HepG2 (cell line): ENCODE data around the gene CDK10. TPM values are rescaled to one million over a fixed set of nuclear protein-coding genes. Genes with fewer than 3 reads are reported as not detected.
A peak's percentile ranks its signal among the peaks of the same experiment; 100 is the strongest.

Source experiments
- ATF7 ChIP-seq, 2 experiments: fragments of 450-650 bp in 1 of 2; sonication (generic) in 1 of 2; formaldehyde crosslinking in 1 of 2; IDR thresholded peaks; 2 replicates each; pipeline versions ENCODE4 v1.4.0 to v1.6.1; 2016 to 2020; ENCODE audit warnings: antibody characterized with exemption in 1 of 2, mild to moderate bottlenecking in 1 of 2, missing genetic modification reagents in 1 of 2
- BRCA1 ChIP-seq: sonication (generic); formaldehyde crosslinking; IDR thresholded peaks from 2 replicates; pipeline ENCODE4 v1.4.0; 2020; ENCODE audit warnings: missing genetic modification reagents
- POLR2A ChIP-seq, 2 experiments: IDR thresholded peaks; 2 replicates each; pipeline ENCODE4 v1.6.1; 2011; ENCODE audit warnings: low read depth in 2 of 2, low read length in 2 of 2, mild to moderate bottlenecking in 1 of 2, moderate library complexity in 1 of 2; ENCODE audit not compliant: insufficient read depth in 1 of 2
- RFXAP ChIP-seq: sonication (generic); formaldehyde crosslinking; IDR thresholded peaks from 2 replicates; pipeline ENCODE4 v1.4.0; 2020; ENCODE audit warnings: missing genetic modification reagents, borderline replicate concordance
- SAP130 ChIP-seq: IDR thresholded peaks from 2 replicates; pipeline ENCODE4 v1.6.1; 2016; ENCODE audit warnings: low read depth
- ZMYM2 ChIP-seq: sonication (generic); formaldehyde crosslinking; IDR thresholded peaks from 2 replicates; pipeline ENCODE4 v1.8.0; 2022; ENCODE audit warnings: mild to moderate bottlenecking, missing genetic modification reagents
- ZNF136 ChIP-seq: sonication (generic); formaldehyde crosslinking; IDR thresholded peaks from 2 replicates; pipeline ENCODE4 v1.8.1; 2022; ENCODE audit warnings: low read depth, mild to moderate bottlenecking, moderate library complexity, missing genetic modification reagents
- ZNF446 ChIP-seq: sonication (generic); formaldehyde crosslinking; IDR thresholded peaks from 2 replicates; pipeline ENCODE4 v1.5.0; 2020; ENCODE audit warnings: mild to moderate bottlenecking, missing genetic modification reagents
- polyA plus RNA-seq, 8 experiments: library from polyadenylated mRNA; depleted of rRNA in 3 of 8; stranded (reverse) in 7 of 8; unstranded in 1 of 8; fragments of >200 nt; fragmentation: Illumina TruSeq in 4 of 8; extraction: Trizol in 4 of 8; gene quantifications; 2 replicates each; pipeline versions ENCODE4 v1.2.1 to v1.2.3, GENCODE V29; 2011 to 2016; ENCODE audit warnings: low read depth in 4 of 8, missing spikeins in 1 of 8, mixed read lengths in 1 of 8; ENCODE audit not compliant: insufficient read depth in 1 of 8
- total RNA-seq, 5 experiments: library from RNA; depleted of rRNA; stranded (reverse); fragments of >200 nt; fragmentation: Illumina TruSeq; extraction: Trizol; gene quantifications; 2 replicates each; pipeline ENCODE4 v1.2.3, GENCODE V29; 2016; ENCODE audit warnings: low read depth in 1 of 5
- TF ChIP-seq, protein P1 (sequence below): sonication (generic); formaldehyde crosslinking; IDR thresholded peaks from 2 replicates; pipeline ENCODE4 v1.4.0; 2020; ENCODE audit warnings: mild to moderate bottlenecking, missing genetic modification reagents
- TF ChIP-seq, protein P2 (sequence below): sonication (generic); formaldehyde crosslinking; IDR thresholded peaks from 2 replicates; pipeline ENCODE4 v1.5.0; 2020; ENCODE audit warnings: mild to moderate bottlenecking, low read depth, missing genetic modification reagents, borderline replicate concordance

Gene CDK10
- total and polyA plus RNA-seq, 2 of the 13 experiments (the other 11 are each of a cell fraction or from before 2014, with no cell fraction given), result 2.5 to 3.9 TPM

DNA sequence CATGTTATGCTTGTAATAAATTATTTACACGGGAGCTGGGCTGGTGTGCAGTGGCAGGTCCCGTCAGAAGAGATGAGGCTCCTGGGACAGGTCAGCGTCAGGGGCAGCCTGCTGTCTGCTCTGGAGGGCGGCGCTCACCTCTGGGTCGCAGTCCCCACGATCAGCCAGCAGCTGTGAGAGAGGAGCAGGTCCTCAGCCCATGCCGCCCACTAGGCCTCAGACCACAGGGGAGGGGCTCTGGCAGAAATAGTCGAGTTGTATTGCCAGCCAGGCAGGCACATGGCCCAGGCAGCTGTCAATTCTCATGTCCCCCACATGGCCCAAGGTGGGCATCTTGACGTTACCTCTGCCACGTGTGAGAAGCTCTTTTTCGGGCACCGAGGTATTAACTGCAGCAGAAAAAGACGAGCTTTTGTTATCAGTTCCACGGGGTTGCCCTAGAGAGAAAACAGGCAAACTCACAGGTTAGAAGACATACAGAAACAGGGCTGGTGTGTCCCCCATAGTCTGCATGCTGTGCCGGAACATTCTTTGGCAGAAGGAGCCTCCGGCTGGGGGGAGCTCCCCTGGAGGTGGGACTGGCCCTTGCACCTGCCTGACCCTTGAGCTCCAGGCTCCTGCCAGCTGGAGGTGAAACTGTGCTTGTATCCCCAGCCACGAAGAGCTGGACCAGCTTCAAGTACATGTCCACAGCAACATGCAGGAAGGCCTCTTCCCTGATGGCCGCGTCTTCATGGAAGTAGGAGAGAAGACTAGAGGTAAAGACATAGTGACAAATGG, 52.2 kb downstream of the CDK10 start (continued):
- TF ChIP-seq, protein P1, sequence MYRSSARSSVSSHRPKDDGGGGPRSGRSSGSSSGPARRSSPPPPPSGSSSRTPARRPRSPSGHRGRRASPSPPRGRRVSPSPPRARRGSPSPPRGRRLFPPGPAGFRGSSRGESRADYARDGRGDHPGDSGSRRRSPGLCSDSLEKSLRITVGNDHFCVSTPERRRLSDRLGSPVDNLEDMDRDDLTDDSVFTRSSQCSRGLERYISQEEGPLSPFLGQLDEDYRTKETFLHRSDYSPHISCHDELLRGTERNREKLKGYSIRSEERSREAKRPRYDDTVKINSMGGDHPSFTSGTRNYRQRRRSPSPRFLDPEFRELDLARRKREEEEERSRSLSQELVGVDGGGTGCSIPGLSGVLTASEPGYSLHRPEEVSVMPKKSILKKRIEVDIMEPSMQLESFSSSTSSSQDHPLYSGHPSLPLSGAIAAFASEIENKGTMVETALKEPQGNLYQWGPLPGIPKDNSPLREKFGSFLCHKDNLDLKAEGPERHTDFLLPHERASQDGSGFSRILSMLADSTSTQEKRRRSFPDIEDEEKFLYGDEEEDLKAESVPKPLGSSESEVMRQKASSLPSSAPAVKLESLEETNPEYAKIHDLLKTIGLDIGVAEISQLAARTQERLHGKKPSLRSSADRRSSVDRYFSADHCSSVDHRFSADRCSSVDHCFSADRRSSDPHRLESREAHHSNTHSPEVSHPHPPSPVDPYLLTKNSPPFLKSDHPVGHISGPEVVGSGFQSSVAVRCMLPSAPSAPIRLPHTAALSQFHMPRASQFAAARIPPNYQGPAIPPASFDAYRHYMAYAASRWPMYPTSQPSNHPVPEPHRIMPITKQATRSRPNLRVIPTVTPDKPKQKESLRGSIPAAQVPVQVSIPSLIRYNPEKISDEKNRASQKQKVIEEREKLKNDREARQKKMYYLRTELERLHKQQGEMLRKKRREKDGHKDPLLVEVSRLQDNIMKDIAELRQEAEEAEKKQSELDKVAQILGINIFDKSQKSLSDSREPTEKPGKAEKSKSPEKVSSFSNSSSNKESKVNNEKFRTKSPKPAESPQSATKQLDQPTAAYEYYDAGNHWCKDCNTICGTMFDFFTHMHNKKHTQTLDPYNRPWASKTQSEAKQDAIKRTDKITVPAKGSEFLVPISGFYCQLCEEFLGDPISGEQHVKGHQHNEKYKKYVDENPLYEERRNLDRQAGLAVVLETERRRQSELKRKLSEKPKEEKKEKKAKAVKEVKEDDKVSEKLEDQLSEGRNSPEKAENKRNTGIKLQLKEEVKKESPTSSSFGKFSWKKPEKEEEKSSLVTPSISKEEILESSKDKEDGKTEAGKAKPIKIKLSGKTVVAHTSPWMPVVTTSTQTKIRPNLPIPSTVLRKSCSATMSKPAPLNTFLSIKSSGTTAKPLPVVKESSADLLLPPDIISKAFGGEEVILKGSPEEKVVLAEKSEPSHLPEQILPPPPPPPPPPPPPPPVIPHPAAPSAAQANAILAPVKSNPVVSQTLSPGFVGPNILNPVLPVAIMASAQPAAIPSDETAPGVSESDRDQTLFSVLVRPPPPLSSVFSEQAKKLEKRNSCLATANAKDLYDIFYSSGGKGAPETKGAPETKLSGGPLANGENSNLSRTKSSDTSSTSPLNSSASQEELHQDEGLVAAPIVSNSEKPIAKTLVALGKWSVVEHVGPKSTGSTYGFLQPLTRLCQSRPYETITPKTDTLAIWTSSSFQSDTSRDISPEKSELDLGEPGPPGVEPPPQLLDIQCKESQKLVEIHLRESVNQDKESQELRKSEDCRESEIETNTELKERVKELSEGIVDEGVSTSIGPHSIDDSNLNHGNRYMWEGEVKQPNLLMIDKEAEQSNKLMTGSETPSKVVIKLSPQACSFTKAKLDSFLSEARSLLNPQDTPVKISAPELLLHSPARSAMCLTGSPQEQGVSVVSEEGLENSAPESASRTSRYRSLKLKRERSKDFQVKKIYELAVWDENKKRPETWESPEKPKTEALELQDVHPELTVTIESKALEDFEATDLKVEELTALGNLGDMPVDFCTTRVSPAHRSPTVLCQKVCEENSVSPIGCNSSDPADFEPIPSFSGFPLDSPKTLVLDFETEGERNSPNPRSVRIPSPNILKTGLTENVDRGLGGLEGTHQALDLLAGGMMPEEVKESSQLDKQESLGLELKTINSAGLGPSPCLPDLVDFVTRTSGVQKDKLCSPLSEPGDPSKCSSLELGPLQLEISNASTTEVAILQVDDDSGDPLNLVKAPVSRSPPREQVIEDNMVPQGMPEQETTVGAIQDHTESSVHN (CRISPR knock-in tag), result 0 out of 2 replicates have a peak, but pooled peaks have one; percentile 33
- TF ChIP-seq ATF7 (IDR thresholded peaks at IDR 0.05), result no peak
- no peak for TF ChIP-seq ATF7 (CRISPR knock-in tag; IDR thresholded peaks at IDR 0.05)
- no peak for TF ChIP-seq ZMYM2 (CRISPR knock-in tag)
- TF ChIP-seq SAP130, result no peak
- TF ChIP-seq ZNF136 (CRISPR knock-in tag), result no peak
- no peak for TF ChIP-seq ZNF446 (CRISPR knock-in tag)
- TF ChIP-seq POLR2A (IDR thresholded peaks at IDR 0.05; ENCODE audit: insufficient read depth in 1 of 2, low read depth in 2 of 2, low read length in 2 of 2), result peak in 1 of 2 experiments; percentile 9; a peak in 1 of 4 replicates
- no peak for TF ChIP-seq BRCA1 (CRISPR knock-in tag)
- TF ChIP-seq, protein P2, sequence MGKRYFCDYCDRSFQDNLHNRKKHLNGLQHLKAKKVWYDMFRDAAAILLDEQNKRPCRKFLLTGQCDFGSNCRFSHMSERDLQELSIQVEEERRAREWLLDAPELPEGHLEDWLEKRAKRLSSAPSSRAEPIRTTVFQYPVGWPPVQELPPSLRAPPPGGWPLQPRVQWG (CRISPR knock-in tag), result no peak
- 0 out of 2 replicates have a peak, but pooled peaks have one; percentile 25 for TF ChIP-seq RFXAP
